Neuronal stem cell (in vitro differentiated cells): Measurements from ENCODE around the gene MYO10.

Experiments
- DNase-seq: peaks from one replicate; pipeline ENCODE4 v3.0.0-alpha.2; 2013; ENCODE audit warnings: low spot score
- H2AFZ ChIP-seq: one replicate; pipeline ENCODE4 v1.6.1; 2013; ENCODE audit warnings: mild to moderate bottlenecking, low read length, inconsistent platforms
- H2AK5ac ChIP-seq: 2 replicates; pipeline ENCODE4 v1.6.1; 2013; ENCODE audit warnings: low read depth, mild to moderate bottlenecking, inconsistent platforms, low read length, moderate library complexity, mixed read lengths
- H2BK120ac ChIP-seq: 2 replicates; pipeline ENCODE4 v1.6.1; 2013; ENCODE audit warnings: low read depth, mild to moderate bottlenecking, inconsistent platforms, low read length, moderate library complexity, mixed read lengths
- H2BK12ac ChIP-seq: one replicate; pipeline ENCODE4 v1.6.1; 2013; ENCODE audit warnings: low read length, inconsistent platforms
- H2BK15ac ChIP-seq: 2 replicates; pipeline ENCODE4 v1.6.1; 2013; ENCODE audit warnings: mild to moderate bottlenecking, low read length, inconsistent platforms, mixed read lengths
- H2BK5ac ChIP-seq: one replicate; pipeline ENCODE4 v1.6.1; 2013; ENCODE audit warnings: inconsistent platforms, mild to moderate bottlenecking, low read length, moderate library complexity
- H3K14ac ChIP-seq: one replicate; pipeline ENCODE4 v1.6.1; 2013; ENCODE audit warnings: low read length, inconsistent platforms
- H3K18ac ChIP-seq: 2 replicates; pipeline ENCODE4 v1.6.1; 2013; ENCODE audit warnings: low read length, inconsistent platforms
- H3K23ac ChIP-seq: 2 replicates; pipeline ENCODE4 v1.6.1; 2013; ENCODE audit warnings: low read depth, mild to moderate bottlenecking, mixed read lengths, low read length, inconsistent platforms; ENCODE audit not compliant: poor library complexity
- H3K27ac ChIP-seq: replicated peaks from 3 replicates; pipeline ENCODE4 v1.5.1; 2013; ENCODE audit warnings: low read length, inconsistent platforms
- H3K27me3 ChIP-seq, 3 experiments: 2 replicates each; pipeline ENCODE4 v1.6.1; 2013; ENCODE audit warnings: low read length in 3 of 3, mild to moderate bottlenecking in 2 of 3, inconsistent platforms in 1 of 3, low read depth in 1 of 3, mixed read lengths in 1 of 3, moderate library complexity in 1 of 3; ENCODE audit not compliant: control insufficient read depth in 3 of 3, insufficient read depth in 3 of 3
- H3K36me3 ChIP-seq, 2 donors: replicated peaks in 1 of 2; 2 replicates each; pipeline ENCODE4 v1.6.1; 2013; ENCODE audit warnings: low read length in 2 of 2; ENCODE audit not compliant: control insufficient read depth in 2 of 2, insufficient read depth in 2 of 2
- H3K4ac ChIP-seq: 2 replicates; pipeline ENCODE4 v1.6.1; 2013; ENCODE audit warnings: inconsistent platforms, mild to moderate bottlenecking, low read length, moderate library complexity
- H3K4me1 ChIP-seq, 2 donors: 1 replicate in 1 of 2; 2 replicates in 1 of 2; pipeline ENCODE4 v1.6.1; 2013; ENCODE audit warnings: low read length in 2 of 2, low read depth in 1 of 2; ENCODE audit not compliant: control insufficient read depth in 2 of 2, insufficient read depth in 1 of 2
- H3K4me2 ChIP-seq: one replicate; pipeline ENCODE4 v1.6.1; 2013; ENCODE audit warnings: mild to moderate bottlenecking, low read length, inconsistent platforms; ENCODE audit not compliant: insufficient read depth, poor library complexity, severe bottlenecking
- H3K4me3 ChIP-seq, 2 donors: 2 replicates each; pipeline ENCODE4 v1.5.1; 2013; ENCODE audit warnings: low read length in 2 of 2, mild to moderate bottlenecking in 2 of 2, inconsistent platforms in 1 of 2, moderate library complexity in 1 of 2
- H3K79me1 ChIP-seq: one replicate; pipeline ENCODE4 v1.6.1; 2013; ENCODE audit warnings: low read depth, mild to moderate bottlenecking, inconsistent platforms, low read length, moderate library complexity
- H3K9ac ChIP-seq: one replicate; pipeline ENCODE4 v1.6.1; 2013; ENCODE audit warnings: mild to moderate bottlenecking, low read depth, low read length, inconsistent platforms; ENCODE audit not compliant: poor library complexity
- H3K9me3 ChIP-seq, 2 donors: replicated peaks in 1 of 2; 2 replicates each; pipeline versions ENCODE3 to v1.6.1; 2013; ENCODE audit warnings: low read length in 2 of 2, mild to moderate bottlenecking in 2 of 2, inconsistent platforms in 1 of 2, low read depth in 1 of 2, mixed read lengths in 1 of 2, moderate library complexity in 1 of 2; ENCODE audit not compliant: control insufficient read depth in 2 of 2, insufficient read depth in 1 of 2
- H4K8ac ChIP-seq: one replicate; pipeline ENCODE4 v1.6.1; 2013; ENCODE audit warnings: low read depth, mild to moderate bottlenecking, inconsistent platforms, low read length, moderate library complexity
- H4K91ac ChIP-seq: one replicate; pipeline ENCODE4 v1.6.1; 2013; ENCODE audit warnings: low read length, low read depth, mild to moderate bottlenecking, inconsistent platforms; ENCODE audit not compliant: poor library complexity
- WGBS, 2 donors: extraction: QIAGEN DNeasy Blood & Tissue Kit; methylation state at CpG; one replicate each; pipeline ENCODE4 v1.1.7; 2013; ENCODE audit warnings: missing lambda C conversion rate in 2 of 2, mixed read lengths in 1 of 2; ENCODE audit not compliant: insufficient read length in 2 of 2, insufficient replicate concordance in 1 of 2; ENCODE audit errors: extremely low coverage in 2 of 2; 5-methylcytosine and 5-hydroxymethylcytosine counted together

MYO10 gene

GRCh38 chr5:16922430-16922829 lies 13.7 kb downstream of the MYO10 start:
- no peaks in the 10 kb centered on the region for H3K36me3 ChIP-seq
- DNase-seq, result no peak
- H3K9ac ChIP-seq, result no peak overlapping the region
- no peak overlapping the region for H3K23ac ChIP-seq
- H4K8ac ChIP-seq, result no peak overlapping the region
- no peak overlapping the region for H2BK15ac ChIP-seq
- no peak overlapping the region for H2AFZ ChIP-seq
- no CpG with 5 or more reads among the region's 3 CpGs for WGBS, 2 donors
- H3K14ac ChIP-seq, result peak overlapping the region; percentile 11
- H3K4me1 ChIP-seq, result no peaks in the 10 kb centered on the region
- no peak overlapping the region for H3K4me3 ChIP-seq
- no peak overlapping the region for H3K4me2 ChIP-seq
- no peak overlapping the region for H2BK12ac ChIP-seq
- no peak overlapping the region for H4K91ac ChIP-seq
- no peak overlapping the region for H2AK5ac ChIP-seq
- H3K18ac ChIP-seq, result peak overlapping the region; percentile 1
- H3K4ac ChIP-seq, result no peak overlapping the region
- H3K27me3 ChIP-seq, result no peaks in the 10 kb centered on the region
- H3K9me3 ChIP-seq, result no peaks in the 10 kb centered on the region
- no peak overlapping the region for H2BK5ac ChIP-seq
- H3K79me1 ChIP-seq, result peaks cover 4% of the 10 kb centered on the region
- no peak overlapping the region for H3K27ac ChIP-seq
- no peak overlapping the region for H2BK120ac ChIP-seq

GRCh38 chr5:16921211-16921610 lies 14.9 kb downstream of the MYO10 start:
- Histone ChIP-seq H3K27ac (no peak overlapping the region), H3K9ac (no peak overlapping the region), H3K79me1 (peaks cover 4% of the 10 kb centered on the region), H2BK12ac (no peak overlapping the region), H3K36me3 (no peaks in the 10 kb centered on the region), H3K18ac (no peak overlapping the region), H2BK5ac (no peak overlapping the region), H2AK5ac (no peak overlapping the region), H3K23ac (no peak overlapping the region), H3K4me3 (no peak overlapping the region), H3K4me1 (no peaks in the 10 kb centered on the region), H2BK15ac (no peak overlapping the region), H3K4ac (no peak overlapping the region), H3K9me3 (no peaks in the 10 kb centered on the region), H2BK120ac (no peak overlapping the region), H3K4me2 (no peak overlapping the region), H2AFZ (no peak overlapping the region), H3K14ac (no peak overlapping the region), H3K27me3 (no peaks in the 10 kb centered on the region), H4K91ac (no peak overlapping the region), H4K8ac (no peak overlapping the region)
- no CpG with 5 or more reads among the region's 4 CpGs for WGBS, 2 donors
- no peak for DNase-seq

GRCh38 chr5:16920109-16920816 lies 15.8 kb downstream of the MYO10 start:
- no peaks in the 10 kb centered on the region for H3K4me1 ChIP-seq
- peaks cover 0 to 2% of the 10 kb centered on the region in 2 donors for H3K9me3 ChIP-seq
- H2BK15ac ChIP-seq, result no peak overlapping the region
- DNase-seq, result no peak
- no peak overlapping the region for H2BK12ac ChIP-seq
- H3K9ac ChIP-seq, result no peak overlapping the region
- no peak overlapping the region for H2AFZ ChIP-seq
- no peak overlapping the region for H3K4me2 ChIP-seq
- no peak overlapping the region for H3K4ac ChIP-seq
- H2BK120ac ChIP-seq, result no peak overlapping the region
- H3K23ac ChIP-seq, result no peak overlapping the region
- H2AK5ac ChIP-seq, result no peak overlapping the region
- no peaks in the 10 kb centered on the region for H3K27me3 ChIP-seq
- peaks cover 4% of the 10 kb centered on the region for H3K79me1 ChIP-seq
- no peak overlapping the region for H4K91ac ChIP-seq
- no peak overlapping the region for H2BK5ac ChIP-seq
- no peak overlapping the region for H3K14ac ChIP-seq
- no peak overlapping the region for H4K8ac ChIP-seq
- no peak overlapping the region for H3K18ac ChIP-seq
- H3K4me3 ChIP-seq, result no peak overlapping the region
- WGBS, 2 donors, result no CpG with 5 or more reads among the region's 8 CpGs
- H3K27ac ChIP-seq, result no peak overlapping the region
- H3K36me3 ChIP-seq, result peaks cover 0 to 1% of the 10 kb centered on the region in 2 donors

- peaks cover 0 to 1% of the 10 kb centered on the region in 2 donors for H3K36me3 ChIP-seq
- H4K8ac ChIP-seq, result no peak overlapping the region
- H3K14ac ChIP-seq, result no peak overlapping the region
- no peaks in the 10 kb centered on the region for H3K4me1 ChIP-seq
- no peaks in the 10 kb centered on the region for H3K27me3 ChIP-seq
- H3K4me3 ChIP-seq, result no peak overlapping the region
- no peak overlapping the region for H2BK12ac ChIP-seq
- H3K4ac ChIP-seq, result no peak overlapping the region
- no peak overlapping the region for H2AK5ac ChIP-seq
- H3K27ac ChIP-seq, result no peak overlapping the region
- H3K9ac ChIP-seq, result no peak overlapping the region
- no peak overlapping the region for H3K18ac ChIP-seq
- peaks cover 0 to 2% of the 10 kb centered on the region in 2 donors for H3K9me3 ChIP-seq
- H3K23ac ChIP-seq, result no peak overlapping the region
- no peak overlapping the region for H2AFZ ChIP-seq
- H3K4me2 ChIP-seq, result no peak overlapping the region
- no peak for DNase-seq
- H3K79me1 ChIP-seq, result peaks cover 5% of the 10 kb centered on the region
- H2BK120ac ChIP-seq, result no peak overlapping the region
- H4K91ac ChIP-seq, result no peak overlapping the region
- H2BK15ac ChIP-seq, result no peak overlapping the region
- no peak overlapping the region for H2BK5ac ChIP-seq
- no CpG with 5 or more reads among the region's 8 CpGs for WGBS, 2 donors
Measured at GRCh38 chr5:16918891-16919671, 17.0 kb downstream of the MYO10 start.
